Measurements from ENCODE around the gene HIC1. TPM values are rescaled to one million over a fixed set of nuclear protein-coding genes. Genes with fewer than 3 reads are reported as not detected.
A peak's percentile ranks its signal among the peaks of the same experiment; 100 is the strongest.

HIC1 gene
- total and polyA plus RNA-seq, 9 of the 15 experiments (the other 6 are each of a cell fraction or from before 2014, with no cell fraction given) = 0.01 to 2.5 (median 0.18) TPM

DNA sequence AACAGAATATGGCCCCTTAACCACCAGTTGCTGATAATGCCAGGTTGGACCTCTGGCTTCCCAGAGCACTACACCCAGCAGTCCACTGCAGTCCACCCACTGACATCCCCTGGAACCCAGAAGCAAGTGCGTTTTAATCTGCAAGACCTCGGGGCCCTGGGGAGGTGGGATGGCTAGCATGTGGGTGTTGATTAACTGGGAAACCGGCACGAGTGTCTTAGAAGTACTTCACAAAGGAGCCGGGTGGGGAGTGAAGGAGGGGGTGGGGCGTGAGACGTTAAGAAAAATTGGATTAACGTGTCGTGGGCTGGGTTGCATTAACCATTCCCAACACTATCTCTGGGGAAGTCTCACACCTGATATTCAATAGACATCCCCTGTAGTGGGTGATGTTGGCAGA is 6.1 kb upstream of the HIC1 start (continued):
- TF ChIP-seq, protein P1, sequence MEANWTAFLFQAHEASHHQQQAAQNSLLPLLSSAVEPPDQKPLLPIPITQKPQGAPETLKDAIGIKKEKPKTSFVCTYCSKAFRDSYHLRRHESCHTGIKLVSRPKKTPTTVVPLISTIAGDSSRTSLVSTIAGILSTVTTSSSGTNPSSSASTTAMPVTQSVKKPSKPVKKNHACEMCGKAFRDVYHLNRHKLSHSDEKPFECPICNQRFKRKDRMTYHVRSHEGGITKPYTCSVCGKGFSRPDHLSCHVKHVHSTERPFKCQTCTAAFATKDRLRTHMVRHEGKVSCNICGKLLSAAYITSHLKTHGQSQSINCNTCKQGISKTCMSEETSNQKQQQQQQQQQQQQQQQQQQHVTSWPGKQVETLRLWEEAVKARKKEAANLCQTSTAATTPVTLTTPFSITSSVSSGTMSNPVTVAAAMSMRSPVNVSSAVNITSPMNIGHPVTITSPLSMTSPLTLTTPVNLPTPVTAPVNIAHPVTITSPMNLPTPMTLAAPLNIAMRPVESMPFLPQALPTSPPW (CRISPR knock-in tag; IDR thresholded peaks at IDR 0.05) = no peak

DNA sequence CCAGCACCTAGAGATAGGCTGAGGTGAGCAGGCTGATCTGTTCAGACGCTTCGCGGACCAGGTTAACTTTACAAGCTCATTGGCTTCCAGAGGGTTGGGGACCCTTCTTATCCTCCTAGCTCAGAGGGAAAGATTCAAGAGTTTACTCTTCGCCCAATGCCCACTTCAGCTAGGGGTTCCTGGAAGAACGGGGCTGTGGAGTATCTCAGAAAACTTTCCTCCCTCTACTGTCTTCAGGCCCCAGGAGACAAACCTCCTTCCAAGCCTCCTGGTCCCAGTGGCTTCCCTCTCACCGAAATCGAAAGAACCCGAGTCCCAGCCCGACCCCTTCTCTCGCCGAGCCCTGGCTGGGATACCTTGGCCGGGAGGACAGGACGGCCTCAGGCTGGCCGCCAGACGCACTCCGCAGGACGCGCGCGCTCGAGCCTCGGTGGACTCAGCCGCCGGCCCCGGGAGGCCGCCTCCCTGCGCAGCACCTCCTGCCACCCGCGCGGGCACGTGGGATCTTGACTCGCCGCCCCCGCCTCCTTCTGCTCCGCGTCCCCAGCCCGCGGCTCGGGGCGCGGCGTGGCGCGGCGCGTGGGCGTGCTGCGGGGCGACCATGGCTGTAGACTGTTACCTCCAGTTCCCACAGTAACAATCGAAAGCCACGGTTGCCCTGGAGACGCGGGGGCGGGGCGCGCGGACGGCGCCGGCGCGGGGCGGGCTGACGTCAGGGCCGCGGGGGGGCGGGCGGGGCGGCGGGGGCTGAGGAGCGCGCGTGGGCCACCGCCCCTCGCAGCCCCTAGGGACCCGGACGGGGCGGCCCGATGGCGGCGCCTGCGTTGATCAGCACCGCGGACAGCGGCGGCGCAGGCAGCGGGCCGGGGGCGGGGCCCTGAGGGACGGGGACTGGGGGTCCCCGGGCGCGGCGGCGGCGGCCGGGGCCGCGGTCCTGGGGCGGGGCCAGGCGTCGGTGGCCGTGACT is 5.3 kb upstream of the HIC1 start:
- Histone ChIP-seq H3K9me1 (ENCODE audit: control insufficient read depth, insufficient read depth, low read length) (no peaks in the 10 kb centered on the region), H3K9me3 (replicated peaks; ENCODE audit: control insufficient read depth, insufficient read depth, low read depth, low read length) (no peaks in the 10 kb centered on the region), H2AFZ (ENCODE audit: low read depth, low read length) (peak overlapping the region; percentile 84), H3K27ac (ENCODE audit: extremely low read depth, low read depth, low read length) (peak overlapping the region; percentile 70; the same call in 2 of the 3 replicates), H3K79me2 (ENCODE audit: control insufficient read depth, insufficient read depth, low read length) (no peaks in the 10 kb centered on the region), H4K20me1 (replicated peaks; ENCODE audit: control insufficient read depth, insufficient read depth, low read length) (no peaks in the 10 kb centered on the region), H3K4me2 (ENCODE audit: insufficient read depth, low read length) (peak overlapping the region; percentile 76), H3K36me3 (ENCODE audit: control insufficient read depth, insufficient read depth, low read length) (no peaks in the 10 kb centered on the region), H3K27me3 (ENCODE audit: control insufficient read depth in 2 of 2, insufficient read depth in 2 of 2, low read length in 2 of 2) (no peaks in the 10 kb centered on the region), H3K9ac (ENCODE audit: insufficient read depth in 1 of 2, low read depth in 2 of 2, low read length in 2 of 2) (peak overlapping the region; percentile 56 to 89), H3K4me1 (replicated peaks in 1 of 2; ENCODE audit: control insufficient read depth in 2 of 2, insufficient read depth in 2 of 2, low read length in 2 of 2) (peaks cover 8 to 35% of the 10 kb centered on the region in 2 experiments; a peak in 4 of 5 replicates), H3K4me3 (peak overlapping the region; percentile 59)
- CTCF ChIA-PET (ENCODE audit: low intra/inter-chr PET ratio) = no interaction called here
- intact Hi-C loops (cut with micrococcal nuclease) (loop anchor here (5.0 to 10.0 kb wide), 3 partner anchors 125 to 303 kb away; no protein-coding TSS in a partner anchor), in situ Hi-C loops (cut with MboI) (no loop called here)
- POLR2A ChIA-PET = no interaction called here
- TSS peak; percentile 59 for BruUV-seq (replicated peaks)
- DNase-seq (ENCODE audit: extremely low read depth in 1 of 4, low spot score in 3 of 4) = peak; percentile 84 to 89 (median 88)
- 6% methylated on average over 22 of the region's 104 CpGs for WGBS (ENCODE audit: insufficient coverage, low coverage, missing lambda C conversion rate)
- no peak for FAIRE-seq
- ATAC-seq = peak; percentile 70
- TF ChIP-seq CREM (IDR thresholded peaks at IDR 0.05; ENCODE audit: low read depth) (peak; percentile 73), PRMT5 (CRISPR knock-in tag; IDR thresholded peaks at IDR 0.05) (no peak), YBX1 (IDR thresholded peaks at IDR 0.05) (no peak), ATF7 (IDR thresholded peaks at IDR 0.05) (0 out of 2 replicates have a peak, but pooled peaks have one; percentile 10), KLF13 (tag; IDR thresholded peaks at IDR 0.05; ENCODE audit: borderline replicate concordance, low read depth) (no peak), ZNF75A (CRISPR knock-in tag; IDR thresholded peaks at IDR 0.05) (no peak), HDAC6 (IDR thresholded peaks at IDR 0.05; ENCODE audit: low read depth, low read length) (no peak), SIN3A (IDR thresholded peaks at IDR 0.05; ENCODE audit: borderline replicate concordance in 2 of 2, control insufficient read depth in 1 of 2, low read depth in 2 of 2, low read length in 2 of 2) (peak in 1 of 2 experiments; percentile 73; a peak in 2 of 4 replicates), ZFX (CRISPR knock-in tag; IDR thresholded peaks at IDR 0.05) (peak; percentile 56), RHOXF2B (CRISPR knock-in tag; conservative IDR thresholded peaks at IDR 0.05) (no peak), FOXJ2 (tag; IDR thresholded peaks at IDR 0.05) (peak; percentile 93)
- TF ChIP-seq, protein P2, sequence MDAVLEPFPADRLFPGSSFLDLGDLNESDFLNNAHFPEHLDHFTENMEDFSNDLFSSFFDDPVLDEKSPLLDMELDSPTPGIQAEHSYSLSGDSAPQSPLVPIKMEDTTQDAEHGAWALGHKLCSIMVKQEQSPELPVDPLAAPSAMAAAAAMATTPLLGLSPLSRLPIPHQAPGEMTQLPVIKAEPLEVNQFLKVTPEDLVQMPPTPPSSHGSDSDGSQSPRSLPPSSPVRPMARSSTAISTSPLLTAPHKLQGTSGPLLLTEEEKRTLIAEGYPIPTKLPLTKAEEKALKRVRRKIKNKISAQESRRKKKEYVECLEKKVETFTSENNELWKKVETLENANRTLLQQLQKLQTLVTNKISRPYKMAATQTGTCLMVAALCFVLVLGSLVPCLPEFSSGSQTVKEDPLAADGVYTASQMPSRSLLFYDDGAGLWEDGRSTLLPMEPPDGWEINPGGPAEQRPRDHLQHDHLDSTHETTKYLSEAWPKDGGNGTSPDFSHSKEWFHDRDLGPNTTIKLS (IDR thresholded peaks at IDR 0.05; ENCODE audit: borderline replicate concordance, low read depth) = no peak
- TF ChIP-seq, protein P3, sequence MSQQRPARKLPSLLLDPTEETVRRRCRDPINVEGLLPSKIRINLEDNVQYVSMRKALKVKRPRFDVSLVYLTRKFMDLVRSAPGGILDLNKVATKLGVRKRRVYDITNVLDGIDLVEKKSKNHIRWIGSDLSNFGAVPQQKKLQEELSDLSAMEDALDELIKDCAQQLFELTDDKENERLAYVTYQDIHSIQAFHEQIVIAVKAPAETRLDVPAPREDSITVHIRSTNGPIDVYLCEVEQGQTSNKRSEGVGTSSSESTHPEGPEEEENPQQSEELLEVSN (IDR thresholded peaks at IDR 0.05; ENCODE audit: borderline replicate concordance in 1 of 2, extremely low read depth in 1 of 2, insufficient read depth in 1 of 2, insufficient read length in 1 of 2, low read depth in 1 of 2, low read length in 1 of 2, poor library complexity in 1 of 2, severe bottlenecking in 1 of 2) = peak in 1 of 2 experiments; percentile 55

Data from K562 (cell line).